GM18498 (cell line): Measurements from ENCODE around the gene RCOR3.
A peak's percentile ranks its signal among the peaks of the same experiment; 100 is the strongest.
"Not testable (repeated sequence)": the region's sequence is repeated elsewhere in the genome, so short reads cannot be mapped to it uniquely, and the experiment has no call there.

Experiments
- ATAC-seq: cut with Tn5 transposase; IDR thresholded peaks from one replicate; pipeline ENCODE4 v1.9.1; 2021; ENCODE audit warnings: mild to moderate bottlenecking, moderate library complexity; ENCODE audit not compliant: unreplicated experiment

RCOR3 gene

GRCh38 chr1:211258756-211259637 is at the start of gene RCOR3:
TSS of gene RCOR3 (plus strand) at chr1:211259366. CDS start at chr1:211259561, 195 bp downstream.
- ATAC-seq, result peak; percentile 66

GRCh38 chr1:211210052-211210451 is 49.1 kb upstream of the RCOR3 start:
- ATAC-seq, result no peak

- ATAC-seq, result no peak
Measured at GRCh38 chr1:211210965-211211364, 48.2 kb upstream of the RCOR3 start.

- no peak for ATAC-seq
Measured at GRCh38 chr1:211213702-211214101, 45.5 kb upstream of the RCOR3 start.

DNA sequence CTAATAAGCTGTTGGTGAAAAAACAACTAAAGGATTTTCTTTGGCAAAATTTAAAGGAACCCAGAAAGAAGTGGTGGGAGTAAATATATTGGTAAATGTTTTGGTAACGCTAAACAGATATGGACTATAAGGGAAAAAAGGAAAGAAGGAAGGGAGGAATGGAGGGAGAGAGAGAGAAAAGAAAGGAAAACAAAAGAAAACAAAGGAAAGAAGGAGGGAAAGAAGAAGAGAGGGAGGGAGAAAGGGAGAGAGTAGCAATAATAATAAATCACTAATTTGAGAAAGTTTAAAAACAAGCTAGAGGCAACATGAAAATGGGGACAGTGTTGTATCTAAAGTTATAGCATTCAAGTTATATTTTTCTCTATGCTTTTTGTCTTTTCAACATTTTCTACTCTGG is 43.6 kb upstream of the RCOR3 start:
- ATAC-seq, result no peak

DNA sequence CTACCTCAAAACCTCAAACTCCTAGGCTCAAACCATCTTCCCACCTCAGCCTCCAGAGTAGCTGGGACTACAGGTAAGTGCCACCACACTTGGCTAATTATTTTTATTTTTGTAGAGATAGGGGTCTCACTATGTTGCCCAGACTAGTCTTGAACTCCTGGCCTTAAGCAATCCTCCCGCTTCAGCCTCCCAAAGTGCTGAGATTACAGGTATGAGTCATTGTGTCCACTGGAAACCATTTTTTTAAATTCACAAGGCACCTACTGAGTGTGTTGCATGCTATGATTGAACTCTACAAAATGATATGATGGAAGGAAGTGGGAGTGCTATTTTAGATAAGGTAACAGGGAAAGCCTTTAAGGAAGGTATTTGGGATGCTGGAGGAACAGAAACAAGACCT is 41.8 kb upstream of the RCOR3 start:
- ATAC-seq, result no peak

- not testable (repeated sequence) for ATAC-seq
Measured at GRCh38 chr1:211222469-211223234, 36.5 kb upstream of the RCOR3 start.

DNA sequence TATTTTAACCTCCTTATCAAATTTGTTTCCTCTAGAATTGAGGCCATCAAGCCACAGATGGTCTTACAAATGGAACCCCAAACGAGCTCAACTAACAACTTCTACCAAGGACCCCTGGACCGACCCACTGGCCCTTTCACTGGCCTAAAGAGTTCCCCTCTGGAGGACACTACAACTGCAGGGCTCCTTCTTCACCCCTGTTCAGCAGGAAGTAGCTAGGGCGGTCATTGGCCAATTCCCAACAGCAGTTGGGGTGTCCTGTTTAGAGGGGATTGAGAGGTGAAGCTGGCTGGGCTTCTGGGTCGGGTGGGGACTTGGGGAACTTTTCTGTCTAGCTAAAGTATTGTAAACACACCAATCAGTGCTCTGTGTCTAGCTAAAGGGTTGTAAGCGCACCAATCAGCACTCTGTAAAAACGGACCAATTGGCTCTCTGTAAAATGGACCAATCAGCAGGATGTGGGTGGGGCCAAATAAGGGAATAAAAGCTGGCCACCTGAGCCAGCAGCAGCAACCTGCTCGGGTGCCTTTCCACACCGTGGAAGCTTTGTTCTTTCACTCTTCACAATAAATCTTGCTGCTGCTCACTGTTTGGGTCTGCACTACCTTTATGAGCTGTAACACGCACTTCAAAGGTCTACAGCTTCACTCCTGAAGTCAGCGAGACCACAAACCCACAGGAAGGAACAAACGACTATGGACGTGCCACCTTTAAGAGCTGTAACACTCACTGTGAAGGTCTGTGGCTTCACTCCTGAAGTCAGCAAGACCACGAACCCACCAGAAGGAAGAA is 30.4 kb upstream of the RCOR3 start:
- ATAC-seq, result not testable (repeated sequence)

DNA sequence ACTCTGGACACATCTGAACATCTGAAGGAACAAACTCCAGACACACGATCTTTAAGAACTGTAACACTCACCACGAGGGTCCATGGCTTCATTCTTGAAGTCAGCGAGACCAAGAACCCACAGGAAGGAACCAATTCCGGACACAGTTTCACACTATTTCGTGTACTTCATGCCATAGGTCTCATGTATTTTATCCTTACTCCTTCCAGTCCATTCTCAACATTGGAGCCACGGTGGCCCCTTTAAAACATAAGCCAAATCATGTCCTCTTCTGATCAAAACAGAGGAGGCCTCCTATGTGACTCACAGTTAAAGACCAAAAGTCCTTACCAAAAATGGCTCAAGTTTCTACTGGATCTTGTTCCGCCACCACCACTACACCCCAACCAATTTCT is 29.8 kb upstream of the RCOR3 start:
- ATAC-seq, result no peak

DNA sequence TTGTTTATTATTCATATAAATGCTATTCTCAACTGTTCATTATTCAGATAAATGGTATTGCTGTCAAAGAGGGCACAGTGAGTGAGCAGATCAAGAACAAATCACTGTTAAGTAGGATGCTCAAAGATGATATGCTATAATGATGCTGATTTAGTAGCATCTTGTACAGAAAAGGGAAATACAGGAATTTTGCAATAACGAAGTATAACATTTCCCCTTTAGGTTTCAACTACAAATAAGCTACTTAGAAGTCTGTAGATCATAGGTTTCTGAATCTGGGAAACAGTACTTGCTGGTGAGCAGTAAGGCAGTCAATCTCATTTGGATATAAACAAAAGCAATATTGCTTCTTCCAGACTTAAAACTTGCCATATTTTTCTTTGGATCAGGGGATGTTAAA is 27.3 kb upstream of the RCOR3 start:
- no peak for ATAC-seq

DNA sequence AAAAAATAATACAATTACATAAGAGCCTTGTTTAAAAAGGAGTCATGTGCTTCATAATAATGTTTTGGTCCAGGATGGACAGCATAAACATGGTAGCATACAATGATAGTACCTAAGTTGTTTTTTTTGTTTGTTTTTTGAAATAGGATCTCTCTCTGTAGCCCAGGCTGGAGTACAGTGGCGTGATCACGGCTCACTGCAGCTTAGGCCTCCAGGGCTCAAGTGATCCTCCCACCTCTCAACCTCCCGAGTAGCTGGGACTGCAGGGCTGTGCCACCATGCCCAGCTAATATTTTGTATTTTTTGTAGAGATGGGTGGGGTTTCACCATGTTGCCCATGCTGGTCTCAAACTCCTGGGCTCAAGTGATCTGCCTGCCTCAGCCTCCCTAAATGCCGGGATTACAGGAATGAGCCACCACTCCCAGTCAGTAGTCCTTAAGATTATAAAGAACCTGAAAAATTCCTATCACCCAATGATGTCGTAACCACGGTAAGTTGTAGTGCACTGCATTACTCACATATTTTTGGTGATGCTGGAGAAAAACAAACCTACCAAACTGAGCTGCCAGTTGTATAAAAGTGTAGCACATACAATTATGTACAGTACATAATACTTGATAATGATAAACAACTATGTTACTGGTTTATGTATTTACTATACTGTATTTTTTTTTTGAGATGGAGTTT is 22.4 kb upstream of the RCOR3 start:
- no peak for ATAC-seq

DNA sequence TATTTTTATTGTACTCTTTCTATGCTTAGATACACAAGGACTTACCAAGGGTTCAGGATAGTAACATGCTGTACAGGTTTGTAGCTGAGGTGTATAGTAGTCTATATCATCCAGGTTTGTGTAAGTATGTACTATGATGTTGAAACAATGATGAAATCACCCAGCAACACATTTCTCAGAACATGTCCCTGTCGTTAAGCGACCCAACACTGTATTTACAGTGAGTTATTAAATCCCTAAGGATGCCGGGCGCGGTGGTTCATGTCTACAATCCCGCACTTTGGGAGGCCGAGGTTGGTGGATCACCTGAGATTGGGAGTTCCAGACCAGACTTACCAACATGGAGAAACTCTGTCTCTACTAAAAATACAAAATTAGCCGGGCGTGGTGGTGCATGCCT is 21.6 kb upstream of the RCOR3 start:
- ATAC-seq, result no peak

DNA sequence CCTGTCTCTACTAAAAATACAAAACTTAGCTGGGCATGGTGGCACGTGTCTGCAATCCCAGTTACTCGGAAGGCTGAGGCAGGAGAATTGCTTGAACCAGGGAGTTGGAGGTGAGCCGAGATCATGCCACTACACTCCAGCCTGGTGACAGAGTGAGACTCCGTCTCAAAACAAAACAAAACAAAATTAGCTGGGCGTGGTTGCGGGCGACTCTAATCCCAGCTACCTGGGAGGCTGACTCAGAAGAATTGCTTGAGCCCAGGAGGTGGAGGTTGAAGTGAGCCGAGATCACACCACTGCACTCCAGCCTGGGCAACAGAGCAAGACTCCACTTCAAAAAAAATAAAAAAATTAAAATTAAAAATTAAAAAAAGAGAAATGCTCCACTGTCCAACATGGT is 18.6 kb upstream of the RCOR3 start:
- not testable (repeated sequence) for ATAC-seq

DNA sequence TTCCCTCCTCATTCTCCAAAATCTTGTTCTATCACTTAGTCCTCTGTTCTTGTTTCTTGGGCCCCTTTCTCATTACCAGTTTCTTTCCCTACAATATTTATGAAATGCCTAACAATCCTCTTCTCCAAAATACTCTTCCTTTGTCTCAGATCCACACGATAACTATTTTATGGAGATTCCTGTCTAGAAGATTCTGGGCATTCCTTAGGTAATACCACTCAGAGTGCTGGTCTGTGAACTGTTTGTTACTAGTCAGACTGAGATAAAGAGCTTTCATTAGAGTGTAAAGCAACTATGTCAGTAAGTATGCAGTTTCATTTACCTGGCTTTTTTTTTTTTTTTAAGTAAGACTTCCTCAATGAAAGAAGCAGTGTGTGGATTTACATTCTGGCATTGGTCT is 18.1 kb upstream of the RCOR3 start:
- ATAC-seq, result no peak

DNA sequence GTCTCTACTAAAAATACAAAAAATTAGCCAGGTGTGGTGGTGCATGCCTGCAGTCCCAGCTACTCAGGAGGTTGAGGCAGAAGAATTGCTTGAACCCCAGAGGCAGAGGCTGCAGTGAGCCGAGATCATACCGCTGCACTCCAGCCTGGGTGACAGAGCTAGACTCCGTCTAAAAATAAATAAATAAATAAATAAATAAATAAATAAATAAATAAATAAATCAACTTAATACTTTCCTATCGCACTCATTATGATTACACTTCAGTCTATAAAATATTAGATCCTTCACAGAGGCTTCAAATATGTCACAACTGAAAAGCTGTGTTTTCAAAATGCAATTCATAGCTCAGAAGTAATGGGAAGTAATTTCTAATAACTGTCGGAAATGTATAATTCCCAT is 15.5 kb upstream of the RCOR3 start:
- not testable (repeated sequence) for ATAC-seq

DNA sequence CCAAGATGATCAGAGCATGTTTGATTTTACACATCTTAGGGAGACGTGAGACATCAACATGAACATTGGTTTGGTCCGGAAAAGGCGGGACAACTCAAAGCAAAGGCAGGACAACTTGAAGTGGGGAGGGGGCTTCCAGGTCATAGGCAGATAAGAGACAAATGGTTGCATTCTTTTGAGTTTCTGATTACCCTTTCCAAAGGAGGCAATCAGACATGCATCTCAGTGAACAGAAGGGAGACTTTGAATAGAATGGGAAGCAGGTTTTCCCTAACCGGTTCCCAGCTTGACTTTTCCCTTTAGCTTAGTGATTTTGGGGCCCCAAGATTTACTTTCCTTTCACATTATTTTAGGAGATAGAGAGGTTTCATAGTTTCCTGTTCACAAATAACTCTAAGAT is 12.6 kb upstream of the RCOR3 start:
- not testable (repeated sequence) for ATAC-seq

- ATAC-seq, result no peak
Measured at GRCh38 chr1:211247921-211248320, 11.2 kb upstream of the RCOR3 start.

GRCh38 chr1:211249611-211250010 is 9.6 kb upstream of the RCOR3 start:
- ATAC-seq, result not testable (repeated sequence)

- ATAC-seq, result no peak
Measured at GRCh38 chr1:211257826-211258225, 1.3 kb upstream of the RCOR3 start.

DNA sequence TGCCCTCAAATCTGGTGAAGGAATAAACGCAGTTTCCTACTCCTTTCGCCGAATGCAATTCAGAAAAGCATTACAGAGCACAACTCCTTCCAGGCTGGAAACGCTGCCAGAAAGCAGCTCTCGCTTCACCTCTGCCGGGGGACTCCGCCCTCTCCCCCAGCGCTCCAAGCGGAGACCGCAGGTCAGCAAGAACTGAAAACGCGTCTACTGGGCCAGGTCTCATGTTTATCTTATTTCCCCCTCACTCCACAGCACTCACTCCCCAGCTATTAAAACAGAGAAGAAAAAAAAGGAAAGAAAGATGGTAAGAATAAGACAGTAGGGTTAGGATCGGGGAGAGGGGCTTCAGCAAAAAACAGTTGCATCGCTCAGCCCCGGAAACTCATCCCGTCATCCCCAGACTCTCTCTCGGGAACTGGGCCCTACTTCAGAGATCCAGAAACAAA is 833 bp upstream of the RCOR3 start:
- peak; percentile 37 for ATAC-seq
